HG02678 (cell line): ENCODE results near the gene ARL3.

Experiments
- ATAC-seq: cut with Tn5 transposase; IDR thresholded peaks from one replicate; pipeline ENCODE4 v1.9.1; 2021; ENCODE audit warnings: mild to moderate bottlenecking, moderate library complexity; ENCODE audit not compliant: unreplicated experiment

ARL3 gene

DNA sequence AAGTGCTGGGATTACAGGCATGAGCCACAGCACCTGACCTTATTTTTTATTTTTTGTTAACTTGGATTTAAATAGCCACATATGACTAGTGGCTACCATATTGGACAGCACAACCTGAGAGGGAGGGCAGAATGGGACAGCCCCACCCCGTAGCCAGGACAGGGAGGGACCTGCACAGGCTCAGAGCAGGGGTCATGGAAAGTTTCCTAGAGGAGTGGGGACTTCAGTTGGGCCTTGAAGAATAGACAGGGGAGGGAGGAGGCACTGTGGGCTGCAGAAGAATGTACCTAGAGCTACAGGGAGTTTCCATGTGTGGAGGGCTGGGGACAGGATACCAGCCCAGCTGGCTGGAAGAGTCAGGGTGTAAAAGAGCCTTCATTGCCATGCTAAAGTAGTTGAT, 61.1 kb downstream of the ARL3 start:
- ATAC-seq, result no peak

DNA sequence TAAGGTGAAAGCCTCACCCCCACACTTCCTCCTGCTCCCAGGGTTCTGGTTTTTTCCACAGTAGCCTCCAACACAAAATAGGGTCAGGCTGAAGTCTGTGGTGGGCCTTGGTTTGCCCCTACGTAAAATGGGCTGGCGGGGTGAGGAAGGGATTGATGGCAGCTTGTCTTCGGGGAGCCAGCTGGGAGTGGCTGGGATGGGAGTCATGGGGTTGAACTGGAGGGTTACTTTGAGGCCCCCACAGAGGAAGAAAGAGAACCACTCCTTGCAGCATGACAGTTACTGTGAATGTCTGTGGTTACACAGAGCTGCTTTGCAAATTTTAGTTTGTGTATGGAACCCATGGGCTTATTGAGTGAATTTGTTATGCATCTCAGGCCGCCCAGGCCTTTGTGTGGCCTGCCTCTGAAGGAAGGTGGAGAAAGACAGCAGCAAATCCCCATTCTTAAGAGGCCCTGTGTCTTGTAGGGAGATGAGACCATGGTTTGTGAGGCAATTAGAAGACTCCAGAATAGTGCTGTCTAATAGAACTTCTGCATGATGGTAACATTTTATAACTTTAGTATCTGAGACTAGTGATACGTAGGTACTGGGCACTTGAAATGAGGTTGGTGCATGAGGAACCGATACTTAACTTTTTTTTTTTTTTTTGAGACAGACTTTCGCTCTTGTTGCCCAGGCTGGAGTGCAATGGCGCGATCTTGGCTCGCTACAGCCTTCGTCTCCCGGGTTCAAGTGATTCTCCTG, 61.9 kb downstream of the ARL3 start:
- ATAC-seq, result peak; percentile 46

DNA sequence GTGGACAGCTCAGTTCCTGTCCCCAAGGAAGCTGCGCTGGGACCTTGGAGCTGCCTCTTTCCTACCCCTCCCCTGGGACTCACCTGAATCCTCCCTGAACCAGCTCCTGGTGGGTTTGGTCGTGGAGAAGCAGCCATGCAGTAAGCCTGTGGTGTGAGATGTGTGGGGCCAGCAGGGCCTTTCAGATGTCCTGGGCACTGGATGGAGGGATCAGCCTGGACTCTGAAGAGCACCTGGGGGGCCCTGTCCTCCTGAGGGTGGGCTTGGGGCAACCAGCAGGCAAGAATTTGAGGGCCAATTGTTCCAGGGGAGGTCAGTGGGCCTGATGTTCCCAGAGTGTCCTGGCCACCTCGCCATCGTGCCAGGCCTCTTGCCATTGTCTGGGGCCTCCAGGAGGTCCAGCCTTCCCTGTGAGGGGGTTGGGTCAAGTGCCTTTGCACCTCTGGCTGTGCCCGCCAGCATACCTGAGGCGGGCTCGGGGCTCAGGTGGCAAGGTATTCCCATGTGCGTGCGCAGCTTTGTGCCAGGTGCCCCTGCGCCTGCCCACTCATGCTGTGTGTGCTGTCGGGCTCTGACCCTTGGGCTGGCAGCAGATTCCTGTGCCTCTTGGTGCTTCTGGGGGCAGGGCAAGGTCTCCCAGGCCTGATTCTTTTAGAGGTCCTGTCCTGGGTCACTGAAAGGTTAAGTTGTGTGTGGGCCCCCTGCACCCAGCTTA, 62.6 kb downstream of the ARL3 start:
- no peak for ATAC-seq

DNA sequence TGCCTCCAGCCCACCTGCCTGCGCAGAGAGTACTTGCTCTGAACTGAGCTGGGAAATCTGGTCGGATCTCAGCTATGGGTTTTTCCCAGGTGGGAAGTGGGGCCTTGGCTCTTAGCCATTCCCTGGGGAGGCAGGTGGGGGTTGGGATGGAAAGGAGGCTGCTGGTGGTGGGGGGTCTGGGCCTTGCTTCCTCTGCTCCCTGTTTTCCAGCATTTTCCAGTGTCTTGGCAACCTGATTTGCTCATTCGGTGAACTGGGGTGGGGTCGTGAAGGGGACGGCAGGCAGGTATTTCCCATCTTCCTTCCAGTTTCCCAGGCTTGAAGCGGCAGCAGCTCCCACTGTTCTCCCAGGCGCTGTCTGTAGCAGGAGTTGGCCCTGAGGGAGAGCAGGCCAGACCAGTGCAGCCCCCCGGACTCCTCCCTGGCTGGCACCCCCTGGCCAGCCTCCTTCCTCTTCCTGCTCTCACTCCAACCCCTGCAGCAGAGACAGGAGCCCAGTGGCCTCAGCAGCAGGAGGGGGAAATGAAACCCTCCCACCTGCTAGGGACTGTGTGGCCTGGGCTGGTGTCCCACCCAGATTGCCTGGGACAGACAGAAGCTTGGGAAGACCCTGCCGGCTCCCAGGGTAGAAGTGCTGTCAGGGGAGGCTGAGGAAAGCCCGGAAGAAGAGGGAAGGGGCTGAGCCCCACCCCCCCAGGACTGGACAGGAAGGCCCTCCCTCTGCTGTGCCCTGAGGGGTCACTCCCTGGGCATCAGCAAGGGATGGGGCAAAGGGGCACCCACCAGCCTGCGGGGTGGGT, 63.3 kb downstream of the ARL3 start:
- no peak for ATAC-seq

DNA sequence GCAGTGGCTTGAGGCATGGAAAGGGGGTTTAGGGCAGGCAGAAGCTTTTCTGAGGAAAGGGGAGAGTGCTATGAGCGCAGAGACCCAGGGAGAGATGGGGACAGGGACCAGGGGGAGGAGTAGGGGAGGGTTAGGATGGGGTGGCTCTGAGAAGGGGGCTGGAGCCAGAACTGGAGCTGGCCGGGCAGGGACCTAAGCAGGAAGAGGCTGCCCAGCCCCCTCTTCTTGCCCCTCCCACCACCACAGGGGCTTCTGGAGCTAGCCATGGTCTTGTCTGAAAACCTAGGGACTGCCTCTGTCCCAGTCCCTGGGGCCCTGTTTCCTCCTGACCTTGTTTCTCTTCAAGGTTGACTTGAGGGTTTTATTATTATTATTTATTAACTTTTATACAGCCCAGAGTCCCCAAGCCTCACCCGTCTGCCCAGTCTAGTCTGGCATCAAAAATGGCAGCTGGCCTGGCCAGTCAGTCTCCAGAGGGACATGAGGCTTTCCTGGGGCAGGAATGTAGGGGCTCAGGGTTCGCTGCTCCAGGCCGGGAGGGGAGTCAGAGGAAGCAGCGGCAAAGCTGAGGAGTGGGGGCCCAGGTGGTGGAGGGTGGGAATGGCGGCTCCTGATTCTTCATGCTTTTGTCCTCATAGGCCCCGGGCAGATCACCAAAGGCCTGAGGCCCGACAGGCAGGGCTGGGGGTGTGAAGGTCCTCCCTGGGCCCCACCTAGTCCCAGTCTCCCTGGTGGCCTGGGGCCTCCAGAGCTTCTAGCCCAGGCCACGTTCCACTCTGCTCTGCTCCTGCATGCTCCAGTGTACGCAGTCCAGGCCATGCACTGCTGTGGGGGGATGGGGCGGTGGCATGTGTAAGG, 64.2 kb downstream of the ARL3 start:
- ATAC-seq, result no peak

DNA sequence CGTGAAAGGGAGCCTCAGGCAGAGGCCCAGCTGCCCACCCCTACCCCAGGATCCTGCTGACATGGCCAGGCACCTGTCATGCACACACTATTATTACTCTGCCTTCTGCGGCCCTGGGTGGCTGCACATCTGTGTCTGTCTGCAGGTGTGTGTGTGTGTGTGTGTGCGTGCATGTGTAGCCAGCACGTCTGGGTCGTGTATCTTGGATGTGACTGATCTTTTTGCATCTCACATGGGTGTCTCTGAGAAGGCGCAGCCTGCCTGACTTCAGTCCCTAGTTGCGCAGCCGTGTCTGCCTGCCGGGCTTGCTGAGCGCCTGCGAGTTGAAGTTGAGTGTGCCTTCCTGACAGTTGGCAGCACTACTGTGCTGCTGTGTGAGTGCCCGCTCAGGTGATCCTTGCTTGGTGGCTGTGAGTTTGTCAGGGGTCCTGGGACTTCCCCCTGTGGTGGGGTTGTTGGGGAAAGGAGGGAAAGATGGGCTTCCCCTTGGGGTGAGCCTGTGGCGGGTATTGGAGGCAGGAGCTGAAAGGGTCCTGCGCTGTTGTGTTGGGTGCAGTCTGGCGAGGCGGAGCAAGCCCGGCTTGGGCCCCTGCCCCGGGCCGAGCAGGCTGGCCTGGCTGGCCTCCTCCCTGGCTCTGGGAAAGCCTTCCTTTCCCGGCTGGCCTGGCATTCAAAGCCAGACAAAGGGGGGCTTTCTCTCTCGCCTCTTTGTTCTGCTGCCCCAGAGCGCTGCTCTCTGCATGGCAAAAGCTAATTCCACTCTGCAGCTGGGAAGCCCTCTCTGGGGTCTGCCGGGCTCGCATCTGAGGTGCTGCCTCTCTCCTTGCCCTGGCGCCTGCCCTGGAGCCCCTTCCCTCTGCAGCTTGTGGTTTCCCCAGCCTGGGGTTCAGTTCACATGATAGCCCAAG, 65.1 kb downstream of the ARL3 start:
- no peak for ATAC-seq

DNA sequence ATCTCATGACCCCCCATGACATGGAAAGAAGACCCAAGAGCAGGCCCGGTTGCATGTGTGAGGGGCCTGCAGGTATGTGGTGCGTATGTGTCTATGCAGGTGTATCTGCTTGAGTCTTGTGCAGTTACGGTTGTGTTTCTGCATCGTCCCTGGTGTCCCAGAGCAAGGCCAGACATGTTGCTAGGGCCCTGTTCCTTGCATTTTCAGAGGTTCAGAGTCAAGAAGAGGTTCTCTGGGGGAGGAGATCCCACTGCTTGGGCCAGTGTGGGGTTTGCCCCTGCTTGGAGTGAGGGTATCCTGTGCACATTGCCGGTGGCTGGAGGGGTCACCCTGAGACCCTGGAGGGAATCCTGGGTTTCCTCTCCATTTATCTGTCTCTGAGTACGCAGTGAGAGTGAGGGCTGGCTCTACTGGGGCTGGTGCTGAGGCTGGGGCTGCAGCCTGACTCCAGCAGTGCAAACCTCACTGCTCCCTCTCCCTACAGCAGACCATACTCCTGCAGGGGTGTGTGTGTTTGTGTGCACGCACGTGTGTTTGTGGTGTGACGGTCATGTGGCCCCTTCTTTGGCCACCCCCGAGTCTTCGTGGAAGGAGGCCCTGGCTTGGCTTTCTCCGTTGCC, 65.8 kb downstream of the ARL3 start:
- ATAC-seq, result no peak

DNA sequence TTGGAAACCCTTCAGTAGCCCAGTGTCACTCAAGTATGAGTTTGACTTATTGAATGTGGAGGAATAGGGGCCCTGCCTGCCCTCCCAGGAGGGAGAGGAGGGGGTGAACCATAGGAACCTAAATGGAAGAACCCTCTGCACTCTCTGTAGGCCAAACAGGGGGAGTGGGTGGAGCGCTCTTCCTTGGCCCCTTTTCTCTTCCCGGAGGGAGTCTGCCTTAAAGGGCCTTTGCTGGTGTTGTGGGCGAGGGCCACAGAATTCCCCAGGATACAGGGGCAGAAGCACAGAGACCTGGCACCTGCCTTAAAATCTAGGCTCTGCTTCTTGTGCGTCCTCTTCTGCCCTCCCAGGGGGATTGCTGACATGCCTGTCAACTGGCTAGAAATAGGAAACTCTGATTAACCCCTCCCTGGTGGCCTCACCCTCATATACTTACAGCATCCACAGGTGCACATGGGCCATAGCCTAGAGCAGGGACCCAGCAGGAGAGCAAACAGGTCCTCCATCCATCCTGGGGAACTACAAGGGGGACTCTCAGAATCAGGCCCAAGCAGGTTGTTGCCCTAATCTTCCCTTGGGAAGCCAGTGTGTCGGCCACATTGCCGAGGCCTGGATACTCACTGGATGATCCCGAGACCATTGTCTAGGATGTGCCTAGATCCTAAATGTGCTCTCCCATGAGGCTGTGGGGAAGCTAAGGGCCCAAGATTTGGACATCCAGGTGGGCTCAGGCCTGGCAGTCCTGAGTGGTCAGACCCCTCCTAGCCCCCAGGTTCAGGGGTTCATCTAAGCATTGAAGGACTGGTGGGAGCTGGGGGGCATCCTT, 66.5 kb downstream of the ARL3 start:
- ATAC-seq, result no peak

DNA sequence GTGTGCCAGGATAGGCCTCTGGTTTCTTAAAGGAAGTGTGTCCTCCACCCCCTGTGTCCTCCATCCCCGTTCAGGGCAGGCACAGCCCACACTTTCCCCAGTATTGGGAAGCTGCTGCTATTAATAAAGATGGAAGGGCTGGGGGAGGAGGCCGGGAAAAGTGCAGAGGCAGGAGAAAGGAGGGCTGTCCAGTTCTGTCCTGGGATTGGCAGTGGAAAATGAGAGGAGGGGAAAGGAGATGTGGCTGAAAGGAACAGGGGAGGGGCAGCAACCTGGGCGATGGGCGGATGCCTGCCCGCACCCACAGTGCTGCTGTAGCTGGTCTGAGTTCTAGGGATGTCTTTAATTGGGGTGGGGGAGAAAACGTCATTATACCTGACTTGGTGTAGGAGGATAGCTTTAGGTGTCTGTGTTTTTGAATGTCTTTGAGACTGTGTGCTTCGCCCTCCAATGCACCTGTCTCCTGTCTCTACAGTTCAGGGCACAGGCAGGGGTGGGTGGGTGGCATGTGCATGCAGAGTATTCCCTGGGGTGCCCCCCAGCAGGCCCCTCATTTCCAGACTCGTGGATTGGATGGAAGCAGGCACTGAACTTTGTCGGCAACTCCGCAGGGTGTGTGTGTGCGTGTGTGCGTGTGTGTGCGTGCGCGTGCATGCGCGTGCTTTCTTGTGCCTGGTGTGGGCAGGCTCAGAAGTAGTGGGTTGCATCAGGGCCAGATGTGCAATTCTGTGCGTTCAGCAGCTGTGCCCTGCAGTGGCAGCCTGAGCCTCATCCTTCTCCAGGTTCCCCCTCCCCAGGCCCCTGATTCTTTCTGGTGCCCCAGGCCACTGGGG, 67.4 kb downstream of the ARL3 start:
- ATAC-seq, result no peak

DNA sequence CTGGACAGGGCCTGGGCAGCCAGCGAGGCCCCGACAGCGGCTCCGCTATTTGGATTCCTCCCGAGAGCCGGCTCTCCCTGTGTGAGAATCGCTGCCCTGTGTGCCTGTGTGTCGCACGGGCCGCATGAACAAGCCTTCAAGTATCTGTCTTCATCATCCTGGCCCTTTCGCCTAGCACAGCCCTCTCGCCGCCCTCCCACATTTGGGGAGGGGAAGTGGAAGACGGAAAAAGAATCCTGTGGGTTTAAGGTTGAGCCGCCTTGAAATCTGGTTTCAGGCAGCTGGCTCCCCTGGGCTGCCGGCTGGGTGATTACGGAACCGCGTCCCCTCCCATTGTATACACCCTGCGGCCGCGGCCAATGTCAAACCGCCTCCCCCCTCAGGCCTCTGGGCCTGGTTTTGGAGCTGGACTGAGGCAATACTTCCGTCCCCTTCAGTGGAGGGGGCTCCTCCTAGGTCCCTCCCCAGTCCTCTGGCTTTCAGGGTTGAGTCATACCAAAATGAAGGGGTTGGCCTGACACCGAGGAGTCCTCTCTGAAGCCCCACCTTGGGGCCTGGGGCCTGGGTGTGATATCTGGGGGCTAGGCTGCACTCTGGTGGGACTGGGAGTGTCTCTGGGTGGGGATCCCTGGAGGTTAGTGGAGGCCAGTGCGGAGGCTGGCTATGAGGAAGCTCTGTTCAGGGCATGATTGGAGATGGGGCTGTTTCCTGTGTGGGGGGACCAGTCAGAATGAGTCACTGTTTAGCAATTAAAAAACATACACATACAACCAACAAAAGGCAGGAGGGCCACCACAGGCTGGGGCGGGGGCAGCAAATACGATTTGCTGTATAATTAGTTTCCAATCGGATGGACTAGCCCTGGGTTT, 68.2 kb downstream of the ARL3 start:
- ATAC-seq, result peak; percentile 28

DNA sequence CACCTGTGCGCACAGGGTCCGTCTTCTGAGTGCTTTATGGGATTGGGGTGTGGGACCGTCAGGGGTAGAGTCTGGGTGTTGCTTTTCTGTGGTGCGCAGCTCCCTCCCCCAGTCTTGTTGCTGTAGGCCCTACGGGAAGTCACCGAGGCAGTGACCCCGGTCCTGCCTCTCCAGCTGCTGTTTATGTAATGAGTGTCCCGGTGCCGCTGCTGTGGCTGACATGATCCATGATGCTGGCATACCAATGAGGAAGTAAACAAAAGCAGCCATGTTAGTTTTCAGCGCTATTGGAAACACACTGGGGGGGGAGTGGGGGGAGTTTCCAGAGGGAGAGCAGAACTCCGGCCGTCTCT, 68.8 kb downstream of the ARL3 start:
- no peak for ATAC-seq

DNA sequence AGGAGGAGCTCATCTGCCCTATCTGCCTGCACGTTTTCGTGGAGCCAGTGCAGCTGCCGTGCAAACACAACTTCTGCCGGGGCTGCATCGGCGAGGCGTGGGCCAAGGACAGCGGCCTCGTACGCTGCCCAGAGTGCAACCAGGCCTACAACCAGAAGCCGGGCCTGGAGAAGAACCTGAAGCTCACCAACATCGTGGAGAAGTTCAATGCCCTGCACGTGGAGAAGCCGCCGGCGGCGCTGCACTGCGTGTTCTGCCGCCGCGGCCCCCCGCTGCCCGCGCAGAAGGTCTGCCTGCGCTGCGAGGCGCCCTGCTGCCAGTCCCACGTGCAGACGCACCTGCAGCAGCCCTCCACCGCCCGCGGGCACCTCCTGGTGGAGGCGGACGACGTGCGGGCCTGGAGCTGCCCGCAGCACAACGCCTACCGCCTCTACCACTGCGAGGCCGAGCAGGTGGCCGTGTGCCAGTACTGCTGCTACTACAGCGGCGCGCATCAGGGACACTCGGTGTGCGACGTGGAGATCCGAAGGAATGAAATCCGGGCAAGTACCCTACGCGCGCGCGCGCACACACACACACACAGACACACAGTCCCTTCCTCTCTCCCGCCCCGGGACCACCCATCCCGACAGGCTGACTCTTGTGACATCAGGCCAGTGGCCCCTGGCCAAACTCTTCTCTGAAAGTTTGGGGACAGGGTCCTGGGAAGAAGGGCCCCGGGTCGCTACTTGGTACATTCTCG, 69.4 kb downstream of the ARL3 start:
- no peak for ATAC-seq

DNA sequence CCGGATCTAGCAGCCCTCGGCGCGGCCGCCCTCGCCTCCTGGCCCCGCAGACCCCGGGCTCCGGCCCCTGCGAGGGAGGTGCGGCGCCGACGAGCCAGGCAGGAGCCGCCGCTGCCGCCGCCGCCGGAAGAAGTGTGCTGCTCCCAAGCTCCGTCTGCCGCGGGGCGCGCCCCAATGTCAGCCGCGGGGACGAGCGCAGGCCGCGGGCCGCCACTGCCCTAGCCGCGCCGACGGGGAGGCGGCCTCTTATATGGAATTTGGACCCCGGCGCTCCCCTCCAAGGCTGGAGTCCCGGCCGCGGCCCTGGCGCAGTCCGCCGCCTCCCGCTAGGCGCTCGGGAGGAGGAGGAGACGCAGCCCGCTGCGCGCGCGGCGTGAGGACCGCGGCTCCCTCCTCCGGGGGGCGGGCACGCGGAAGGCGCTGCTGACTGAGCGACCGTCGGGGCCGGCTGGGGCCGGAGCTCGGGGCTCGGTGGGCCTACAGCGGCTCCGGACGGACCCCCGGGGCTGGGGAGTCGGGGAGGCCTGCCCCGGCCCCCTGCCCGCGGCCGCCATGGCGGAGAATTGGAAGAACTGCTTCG, 70.0 kb downstream of the ARL3 start, which contains the start of gene TRIM8:
TRIM8 (plus strand) TSS at position 414 of the 580 bp plus-strand sequence; CDS start at position 553, 139 bp downstream.
- ATAC-seq, result no peak

DNA sequence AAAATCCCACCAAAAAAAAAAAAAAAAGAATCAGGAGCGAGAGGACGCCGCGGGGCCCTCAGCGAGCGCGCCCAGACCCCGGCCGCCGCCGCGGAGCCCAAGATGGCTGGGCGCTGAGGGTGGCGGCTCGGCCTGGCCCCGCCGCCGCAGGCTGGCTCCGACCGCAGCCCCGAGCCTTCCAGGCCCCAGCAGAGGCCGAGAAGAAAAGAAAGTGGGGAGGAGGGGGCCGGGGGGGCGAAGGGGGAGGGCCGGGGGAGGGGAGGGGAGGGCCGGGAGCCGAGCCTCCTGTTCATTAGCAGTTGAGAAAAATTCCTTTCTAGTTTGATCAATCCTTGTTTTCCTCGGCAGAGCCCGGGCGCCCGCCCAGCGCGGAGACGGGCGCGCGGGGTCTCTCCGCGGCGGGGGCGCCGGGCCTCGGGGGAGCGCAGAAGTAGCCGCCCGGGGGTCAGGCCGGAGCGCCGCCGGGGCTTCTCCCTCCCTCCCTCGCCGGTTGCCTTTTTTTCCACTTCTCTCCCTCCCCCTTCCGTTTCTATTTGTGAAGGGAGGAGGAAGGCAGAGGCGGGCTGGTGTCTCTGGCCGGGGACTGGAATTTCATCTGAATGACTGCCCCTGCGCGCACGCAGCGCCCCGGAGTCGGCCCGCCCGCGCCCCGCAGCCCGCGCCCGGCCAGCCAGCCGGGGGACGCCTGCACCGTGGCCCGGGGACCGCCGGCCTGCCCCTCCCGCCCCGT, 70.7 kb downstream of the ARL3 start:
- no peak for ATAC-seq
